Raji (cell line): ENCODE measurements around the gene TOB1.

Source experiments
- POLR2A ChIP-seq: IDR thresholded peaks from 2 replicates; pipeline ENCODE4 v1.6.1; 2011; ENCODE audit warnings: low read depth, low read length, control low read depth; ENCODE audit not compliant: insufficient read depth

The TOB1 gene

GRCh38 chr17:50884439-50885311, 18.5 kb upstream of the TOB1 start:
- TF ChIP-seq POLR2A, result no peak

- peak; percentile 52 for TF ChIP-seq POLR2A
Observed at GRCh38 chr17:50883850-50884438, 17.8 kb upstream of the TOB1 start.

GRCh38 chr17:50882851-50883250, 16.7 kb upstream of the TOB1 start:
- no peak for TF ChIP-seq POLR2A

GRCh38 chr17:50881182-50881581, 15.0 kb upstream of the TOB1 start:
- no peak for TF ChIP-seq POLR2A

GRCh38 chr17:50879086-50879485, 12.9 kb upstream of the TOB1 start:
- TF ChIP-seq POLR2A, result no peak

GRCh38 chr17:50877838-50878237, 11.7 kb upstream of the TOB1 start:
- no peak for TF ChIP-seq POLR2A

GRCh38 chr17:50875074-50875473, 8.9 kb upstream of the TOB1 start:
- no peak for TF ChIP-seq POLR2A

- no peak for TF ChIP-seq POLR2A
Observed at GRCh38 chr17:50872710-50873424, 6.7 kb upstream of the TOB1 start.

- no peak for TF ChIP-seq POLR2A
Observed at GRCh38 chr17:50871898-50872297, 5.7 kb upstream of the TOB1 start.

- no peak for TF ChIP-seq POLR2A
Observed at GRCh38 chr17:50871364-50871763, 5.2 kb upstream of the TOB1 start.

GRCh38 chr17:50868602-50869001, 2.4 kb upstream of the TOB1 start:
- no peak for TF ChIP-seq POLR2A

- TF ChIP-seq POLR2A, result no peak
Observed at GRCh38 chr17:50868140-50868438, 1.9 kb upstream of the TOB1 start.

GRCh38 chr17:50867363-50868139, 1.4 kb upstream of the TOB1 start:
- no peak; the same call in 1 of the 2 replicates for TF ChIP-seq POLR2A

- TF ChIP-seq POLR2A, result peak; percentile 80
Observed at GRCh38 chr17:50866950-50867362, 802 bp upstream of the TOB1 start.

- TF ChIP-seq POLR2A, result no peak
Observed at GRCh38 chr17:50865868-50866260, 290 bp downstream of the TOB1 start.
